Spleen (tissue), 11 donors: ENCODE measurements around the gene NEURL1. TPM values are rescaled to one million over a fixed set of nuclear protein-coding genes. Genes with fewer than 3 reads are reported as not detected.

Source experiments
- DNase-seq: peaks from one replicate; pipeline ENCODE4 v3.0.0-alpha.2; 2020
- H3K27ac ChIP-seq, 8 donors: fragments of 200-600 bp; sonication (generic) in 7 of 8; 1 replicate in 4 of 8; 2 replicates in 4 of 8; pipeline versions ENCODE4 v1.5.0 to v1.8.0; 2016 to 2021; ENCODE audit warnings: inconsistent platforms in 4 of 8, mild to moderate bottlenecking in 4 of 8, moderate library complexity in 1 of 8
- H3K27me3 ChIP-seq, 7 donors: fragments of 200-600 bp; sonication (generic) in 6 of 7; replicated peaks in 1 of 7; 1 replicate in 4 of 7; 2 replicates in 3 of 7; pipeline versions ENCODE4 v1.5.0 to v1.8.0; 2016 to 2021; ENCODE audit warnings: inconsistent platforms in 3 of 7, mild to moderate bottlenecking in 1 of 7
- H3K36me3 ChIP-seq, 6 donors: fragments of 200-600 bp; sonication (generic) in 5 of 6; 1 replicate in 4 of 6; 2 replicates in 2 of 6; pipeline versions ENCODE4 v1.5.0 to v1.8.0; 2016 to 2021; ENCODE audit warnings: inconsistent platforms in 2 of 6
- H3K4me1 ChIP-seq, 6 donors: fragments of 200-600 bp; sonication (generic) in 5 of 6; 1 replicate in 3 of 6; 2 replicates in 3 of 6; pipeline versions ENCODE4 v1.5.0 to v1.8.0; 2016 to 2021; ENCODE audit warnings: inconsistent platforms in 3 of 6
- H3K4me3 ChIP-seq, 8 donors: fragments of 200-600 bp; sonication (generic) in 7 of 8; 1 replicate in 4 of 8; 2 replicates in 4 of 8; pipeline versions ENCODE4 v1.5.0 to v1.8.0; 2016 to 2021; ENCODE audit warnings: inconsistent platforms in 4 of 8, mild to moderate bottlenecking in 4 of 8, moderate library complexity in 2 of 8
- H3K9me3 ChIP-seq, 8 donors: fragments of 200-600 bp; sonication (generic) in 7 of 8; 1 replicate in 4 of 8; 2 replicates in 4 of 8; pipeline versions ENCODE4 v1.5.0 to v1.8.0; 2016 to 2021; ENCODE audit warnings: inconsistent platforms in 4 of 8
- CTCF ChIP-seq, 11 experiments: fragments of 200-600 bp in 7 of 11; fragments of 450-650 bp in 4 of 11; sonication (generic) in 4 of 11; IDR thresholded peaks in 8 of 11; conservative IDR thresholded peaks in 3 of 11; 1 replicate in 7 of 11; 2 replicates in 4 of 11; pipeline versions ENCODE4 v1.4.0 to v1.8.0; 2016 to 2021; ENCODE audit warnings: antibody characterized with exemption in 11 of 11, inconsistent platforms in 4 of 11, mild to moderate bottlenecking in 1 of 11
- POLR2A ChIP-seq, 3 donors: fragments of 450-650 bp; IDR thresholded peaks; one replicate each; pipeline ENCODE4 v1.5.1; 2017; ENCODE audit warnings: antibody characterized with exemption in 3 of 3, mild to moderate bottlenecking in 1 of 3
- POLR2AphosphoS5 ChIP-seq, 3 donors: sonication (generic); formaldehyde crosslinking; IDR thresholded peaks; one replicate each; pipeline ENCODE4 v1.5.1; 2017; ENCODE audit warnings: antibody characterized with exemption in 3 of 3
- WGBS, 5 donors: extraction: QIAGEN DNeasy Blood & Tissue Kit in 3 of 5; methylation state at CpG; one replicate each; pipeline versions ENCODE4 v1.1.5 to v1.1.7; 2013 to 2018; 5-methylcytosine and 5-hydroxymethylcytosine counted together
- intact Hi-C: fragments of 100-400 bp; cut with DNase I; formaldehyde crosslinking; loops from one replicate; pipeline ENCODE4 v1.15.0; 2023; ENCODE audit warnings: low total_unique reads
- polyA plus RNA-seq, 3 donors: library from polyadenylated mRNA; stranded (reverse); fragments of 200-250 nt; gene quantifications; one replicate each; pipeline ENCODE4 v1.2.1, GENCODE V29; 2013
- total RNA-seq, 7 donors: library from RNA; depleted of rRNA in 3 of 7; stranded (reverse); fragments of >200 nt in 3 of 7; fragmentation: NEBNext Ultra II Directional in 4 of 7; extraction: Animal tissue kit (Norgen Biotek cat#: 25700) in 4 of 7; gene quantifications; one replicate each; pipeline versions ENCODE4 v1.1.0 to v1.2.1, GENCODE V29; 2016 to 2021
- donor health status: healthy with polysubstance abuse.
- donor health status: DM: no; HTN: no; CAD: no; lungs with moderate emphysema.
- donor health status: DM: no; HTN: no; CAD: no.
- donor health status: Bipolar disorder and iron deficiency.
- donor health status: healthy.
- donor health status: DM: no; HTN: no; CAD: no.
- donor health status: DM: yes; HTN: yes; CAD: no.

NEURL1 gene
- total and polyA plus RNA-seq, 10 donors: 0.43 to 3.6 (median 2.3) TPM

GRCh38 chr10:103574097-103575061 is 80.9 kb downstream of the NEURL1 start:
- Histone ChIP-seq H3K4me3 (no peak overlapping the region), H3K9me3 (no peaks in the 10 kb centered on the region), H3K27me3 (peaks cover 0 to 16% (median 0%) of the 10 kb centered on the region in 7 donors), H3K27ac (no peak overlapping the region), H3K36me3 (no peaks in the 10 kb centered on the region), H3K4me1 (no peaks in the 10 kb centered on the region)
- DNase-seq: no peak
- 84 to 90% (median 88%) methylated on average over 16 of the region's 16 CpGs for WGBS, 5 donors
- intact Hi-C loops: no loop called here
- TF ChIP-seq POLR2AphosphoS5 (IDR thresholded peaks at IDR 0.05) (no peak), POLR2A (IDR thresholded peaks at IDR 0.05) (no peak), CTCF (IDR thresholded peaks at IDR 0.05 in 8 of 11, conservative IDR thresholded peaks at IDR 0.05 in 3 of 11) (no peak)

- Histone ChIP-seq H3K4me3 (no peak overlapping the region), H3K4me1 (no peaks in the 10 kb centered on the region), H3K36me3 (no peaks in the 10 kb centered on the region), H3K27me3 (peaks cover 0 to 16% (median 0%) of the 10 kb centered on the region in 7 donors), H3K27ac (no peak overlapping the region), H3K9me3 (no peaks in the 10 kb centered on the region)
- TF ChIP-seq POLR2A (IDR thresholded peaks at IDR 0.05) (no peak), POLR2AphosphoS5 (IDR thresholded peaks at IDR 0.05) (no peak), CTCF (IDR thresholded peaks at IDR 0.05 in 8 of 11, conservative IDR thresholded peaks at IDR 0.05 in 3 of 11) (no peak)
- no peak for DNase-seq
- intact Hi-C loops: no loop called here
- 53 to 77% (median 69%) methylated on average over 6 of the region's 6 CpGs for WGBS, 5 donors
These were observed 82.0 kb downstream of the NEURL1 start for GRCh38 chr10:103575416-103576075.

GRCh38 chr10:103576076-103576471 is 82.6 kb downstream of the NEURL1 start:
- H3K36me3 ChIP-seq: no peaks in the 10 kb centered on the region
- H3K27me3 ChIP-seq: peaks cover 0 to 12% (median 0%) of the 10 kb centered on the region in 7 donors
- WGBS, 5 donors: 87 to 100% (median 95%) methylated on average over 1 of the region's 1 CpG
- no peaks in the 10 kb centered on the region for H3K9me3 ChIP-seq
- H3K4me3 ChIP-seq: no peak overlapping the region
- intact Hi-C loops: no loop called here
- DNase-seq: no peak
- H3K27ac ChIP-seq: no peak overlapping the region
- no peaks in the 10 kb centered on the region for H3K4me1 ChIP-seq
- TF ChIP-seq CTCF (IDR thresholded peaks at IDR 0.05 in 8 of 11, conservative IDR thresholded peaks at IDR 0.05 in 3 of 11) (no peak), POLR2AphosphoS5 (IDR thresholded peaks at IDR 0.05) (no peak), POLR2A (IDR thresholded peaks at IDR 0.05) (no peak)

- H3K27ac ChIP-seq: no peak overlapping the region
- WGBS, 5 donors: 23 to 49% (median 35%) methylated on average over 2 of the region's 2 CpGs
- no peaks in the 10 kb centered on the region for H3K4me1 ChIP-seq
- peaks cover 0 to 4% (median 0%) of the 10 kb centered on the region in 7 donors for H3K27me3 ChIP-seq
- intact Hi-C loops: no loop called here
- no peaks in the 10 kb centered on the region for H3K9me3 ChIP-seq
- DNase-seq: no peak
- no peak for TF ChIP-seq CTCF (IDR thresholded peaks at IDR 0.05 in 8 of 11, conservative IDR thresholded peaks at IDR 0.05 in 3 of 11)
- TF ChIP-seq POLR2AphosphoS5 (IDR thresholded peaks at IDR 0.05): no peak
- no peak for TF ChIP-seq POLR2A (IDR thresholded peaks at IDR 0.05)
- no peak overlapping the region for H3K4me3 ChIP-seq
- H3K36me3 ChIP-seq: no peaks in the 10 kb centered on the region
These were observed 83.4 kb downstream of the NEURL1 start for GRCh38 chr10:103576862-103577261.
